ENCODE measurements around the gene ASIC5. TPM values are rescaled to one million over a fixed set of nuclear protein-coding genes. Genes with fewer than 3 reads are reported as not detected.

The ASIC5 gene
- total and polyA plus RNA-seq, 2 donors (not counting 1 experiment from before 2014, with no cell fraction given) = not detected

GRCh38 chr4:155854582-155855226 is 11.4 kb downstream of the ASIC5 start:
- no peak overlapping the region for H3K9ac ChIP-seq (ENCODE audit: low read length)
- WGBS (ENCODE audit: insufficient coverage) = 63% methylated on average over 2 of the region's 6 CpGs
- TF ChIP-seq, protein P1, sequence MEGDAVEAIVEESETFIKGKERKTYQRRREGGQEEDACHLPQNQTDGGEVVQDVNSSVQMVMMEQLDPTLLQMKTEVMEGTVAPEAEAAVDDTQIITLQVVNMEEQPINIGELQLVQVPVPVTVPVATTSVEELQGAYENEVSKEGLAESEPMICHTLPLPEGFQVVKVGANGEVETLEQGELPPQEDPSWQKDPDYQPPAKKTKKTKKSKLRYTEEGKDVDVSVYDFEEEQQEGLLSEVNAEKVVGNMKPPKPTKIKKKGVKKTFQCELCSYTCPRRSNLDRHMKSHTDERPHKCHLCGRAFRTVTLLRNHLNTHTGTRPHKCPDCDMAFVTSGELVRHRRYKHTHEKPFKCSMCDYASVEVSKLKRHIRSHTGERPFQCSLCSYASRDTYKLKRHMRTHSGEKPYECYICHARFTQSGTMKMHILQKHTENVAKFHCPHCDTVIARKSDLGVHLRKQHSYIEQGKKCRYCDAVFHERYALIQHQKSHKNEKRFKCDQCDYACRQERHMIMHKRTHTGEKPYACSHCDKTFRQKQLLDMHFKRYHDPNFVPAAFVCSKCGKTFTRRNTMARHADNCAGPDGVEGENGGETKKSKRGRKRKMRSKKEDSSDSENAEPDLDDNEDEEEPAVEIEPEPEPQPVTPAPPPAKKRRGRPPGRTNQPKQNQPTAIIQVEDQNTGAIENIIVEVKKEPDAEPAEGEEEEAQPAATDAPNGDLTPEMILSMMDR (IDR thresholded peaks at IDR 0.05) = no peak
- TF ChIP-seq EZH2 (IDR thresholded peaks at IDR 0.05; ENCODE audit: borderline replicate concordance, insufficient read depth, low read depth, low read length, poor library complexity, severe bottlenecking) = no peak

GRCh38 chr4:155853189-155853588 is 12.9 kb downstream of the ASIC5 start:
- ATAC-seq (ENCODE audit: low read depth) = no peak
- no peaks in the 10 kb centered on the region for H3K9me3 Mint-ChIP-seq (ENCODE audit: insufficient read depth)
- intact Hi-C loops (cut with micrococcal nuclease) = no loop called here
- ChIA-PET POLR2A (no interaction called here), CTCF (no interaction called here)
- H3K27ac Mint-ChIP-seq = no peak overlapping the region
- H3K4me1 Mint-ChIP-seq = no peaks in the 10 kb centered on the region
- H3K36me3 ChIP-seq (replicated peaks in 1 of 2; ENCODE audit: control extremely low read depth in 1 of 2, control insufficient read depth in 1 of 2, extremely low read depth in 1 of 2, insufficient read depth in 2 of 2, low read length in 1 of 2) = no peaks in the 10 kb centered on the region
- H2AFZ ChIP-seq (ENCODE audit: insufficient read depth, low read depth, low read length, poor library complexity, severe bottlenecking) = no peak overlapping the region
- DNase-seq = no peak
- no peak overlapping the region for H3K9ac ChIP-seq (ENCODE audit: low read length)
- TF ChIP-seq EZH2 (IDR thresholded peaks at IDR 0.05; ENCODE audit: borderline replicate concordance, insufficient read depth, low read depth, low read length, poor library complexity, severe bottlenecking) = no peak
- TF ChIP-seq, protein P1 (IDR thresholded peaks at IDR 0.05) = no peak
- H3K79me2 ChIP-seq (ENCODE audit: control insufficient read depth, insufficient read depth, low read length) = no peaks in the 10 kb centered on the region
- no peak overlapping the region for H3K27ac ChIP-seq (ENCODE audit: low read length in 2 of 2)
- no peaks in the 10 kb centered on the region for H3K9me3 ChIP-seq (ENCODE audit: control extremely low read depth in 1 of 3, control insufficient read depth in 2 of 3, insufficient read depth in 1 of 3, low read length in 2 of 3)
- no peaks in the 10 kb centered on the region for H4K20me1 ChIP-seq (ENCODE audit: control insufficient read depth, insufficient read depth, low read length, poor library complexity, severe bottlenecking)
- no CpG with 5 or more reads among the region's 3 CpGs for WGBS (ENCODE audit: insufficient coverage)
- no peaks in the 10 kb centered on the region for H3K27me3 ChIP-seq (replicated peaks in 1 of 4; ENCODE audit: control extremely low read depth in 1 of 4, control insufficient read depth in 3 of 4, insufficient read depth in 4 of 4, low read length in 3 of 4)
- H3K4me1 ChIP-seq (ENCODE audit: control insufficient read depth in 2 of 2, insufficient read depth in 2 of 2, low read length in 2 of 2) = no peaks in the 10 kb centered on the region
- H3K27me3 Mint-ChIP-seq = no peaks in the 10 kb centered on the region
- H3K4me2 ChIP-seq (replicated peaks; ENCODE audit: low read depth, low read length, poor library complexity, severe bottlenecking) = no peak overlapping the region
- no peak overlapping the region for H3K4me3 ChIP-seq (ENCODE audit: control extremely low read depth in 1 of 5, extremely low read depth in 1 of 5, insufficient read depth in 1 of 5, low read depth in 2 of 5, low read length in 4 of 5)
- H3K4me3 Mint-ChIP-seq = no peak overlapping the region

More at GRCh38 chr4:155854582-155855226, 11.4 kb downstream of the ASIC5 start:
- no peaks in the 10 kb centered on the region for H4K20me1 ChIP-seq (ENCODE audit: control insufficient read depth, insufficient read depth, low read length, poor library complexity, severe bottlenecking)
- H3K27me3 Mint-ChIP-seq = no peaks in the 10 kb centered on the region
- no peaks in the 10 kb centered on the region for H3K9me3 ChIP-seq (ENCODE audit: control extremely low read depth in 1 of 3, control insufficient read depth in 2 of 3, insufficient read depth in 1 of 3, low read length in 2 of 3)
- H2AFZ ChIP-seq (ENCODE audit: insufficient read depth, low read depth, low read length, poor library complexity, severe bottlenecking) = no peak overlapping the region
- H3K4me3 ChIP-seq (ENCODE audit: control extremely low read depth in 1 of 5, extremely low read depth in 1 of 5, insufficient read depth in 1 of 5, low read depth in 2 of 5, low read length in 4 of 5) = no peak overlapping the region
- no peak overlapping the region for H3K4me2 ChIP-seq (replicated peaks; ENCODE audit: low read depth, low read length, poor library complexity, severe bottlenecking)
- no peaks in the 10 kb centered on the region for H3K36me3 ChIP-seq (replicated peaks in 1 of 2; ENCODE audit: control extremely low read depth in 1 of 2, control insufficient read depth in 1 of 2, extremely low read depth in 1 of 2, insufficient read depth in 2 of 2, low read length in 1 of 2)
- H3K4me1 ChIP-seq (ENCODE audit: control insufficient read depth in 2 of 2, insufficient read depth in 2 of 2, low read length in 2 of 2) = no peaks in the 10 kb centered on the region
- no peaks in the 10 kb centered on the region for H3K79me2 ChIP-seq (ENCODE audit: control insufficient read depth, insufficient read depth, low read length)
- CTCF ChIA-PET = no interaction called here
- POLR2A ChIA-PET = no interaction called here
- no peaks in the 10 kb centered on the region for H3K4me1 Mint-ChIP-seq
- ATAC-seq (ENCODE audit: low read depth) = no peak
- H3K27me3 ChIP-seq (replicated peaks in 1 of 4; ENCODE audit: control extremely low read depth in 1 of 4, control insufficient read depth in 3 of 4, insufficient read depth in 4 of 4, low read length in 3 of 4) = no peaks in the 10 kb centered on the region
- no peak overlapping the region for H3K4me3 Mint-ChIP-seq
- no peak overlapping the region for H3K27ac ChIP-seq (ENCODE audit: low read length in 2 of 2)
- no peak overlapping the region for H3K27ac Mint-ChIP-seq
- no peak for DNase-seq
- intact Hi-C loops (cut with micrococcal nuclease) = no loop called here
- H3K9me3 Mint-ChIP-seq (ENCODE audit: insufficient read depth) = no peaks in the 10 kb centered on the region

Measured in B cell (primary cell).